Fibroblast of the aortic adventitia (primary cell): ENCODE data around the gene BNC2. TPM values are rescaled to one million over a fixed set of nuclear protein-coding genes. Genes with fewer than 3 reads are reported as not detected.

Experiments used
- DNase-seq: peaks from one replicate; pipeline ENCODE4 v3.0.0-alpha.2; 2010; ENCODE audit warnings: low read depth
- H3K4me3 ChIP-seq: 2 replicates; pipeline ENCODE4 v1.5.1; 2011; ENCODE audit warnings: low read depth, mild to moderate bottlenecking, control low read depth, low read length, moderate library complexity
- CTCF ChIP-seq: IDR thresholded peaks from 2 replicates; pipeline ENCODE4 v1.5.1; 2011; ENCODE audit warnings: mild to moderate bottlenecking, low read length, control low read depth, inconsistent platforms; ENCODE audit not compliant: insufficient read depth
- total RNA-seq: library from RNA; depleted of rRNA; stranded (reverse); fragments of >200 nt; gene quantifications from 2 replicates; pipeline ENCODE4 v1.2.3, GENCODE V29; 2012; ENCODE audit warnings: low replicate concordance

Gene BNC2
- total RNA-seq, 1 donor = 53.3 TPM

GRCh38 chr9:16794103-16794502 lies 76.4 kb downstream of the BNC2 start:
- TF ChIP-seq CTCF = no peak
- no peak overlapping the region for H3K4me3 ChIP-seq
- DNase-seq = no peak

GRCh38 chr9:16787724-16788123 lies 82.7 kb downstream of the BNC2 start:
- DNase-seq = peak; percentile 31
- no peak overlapping the region for H3K4me3 ChIP-seq
- no peak for TF ChIP-seq CTCF

- TF ChIP-seq CTCF = no peak
- H3K4me3 ChIP-seq = no peak overlapping the region
- no peak for DNase-seq
Measured at GRCh38 chr9:16784002-16784401, 86.5 kb downstream of the BNC2 start.

GRCh38 chr9:16782490-16782889 lies 88.0 kb downstream of the BNC2 start:
- no peak for TF ChIP-seq CTCF
- no peak for DNase-seq

GRCh38 chr9:16775330-16775729 lies 95.1 kb downstream of the BNC2 start:
- no peak for TF ChIP-seq CTCF
- no peak overlapping the region for H3K4me3 ChIP-seq
- no peak for DNase-seq

More at GRCh38 chr9:16782490-16782889, 88.0 kb downstream of the BNC2 start:
- no peak overlapping the region for H3K4me3 ChIP-seq

GRCh38 chr9:16773617-16774016 lies 96.9 kb downstream of the BNC2 start:
- H3K4me3 ChIP-seq = no peak overlapping the region
- DNase-seq = no peak
- TF ChIP-seq CTCF = no peak

GRCh38 chr9:16773116-16773515 lies 97.4 kb downstream of the BNC2 start:
- DNase-seq = no peak
- no peak for TF ChIP-seq CTCF

More at GRCh38 chr9:16773116-16773515, 97.4 kb downstream of the BNC2 start:
- no peak overlapping the region for H3K4me3 ChIP-seq
